Cardiac fibroblast (primary cell): ENCODE measurements around the gene RAB3C.

ENCODE experiments used
- DNase-seq, 2 donors: peaks; one replicate each; pipeline versions ENCODE4 v3.0.0 to v3.0.0-alpha.2; 2010; ENCODE audit warnings: low read depth in 2 of 2
- H3K4me3 ChIP-seq, 2 donors: replicated peaks in 1 of 2; 1 replicate in 1 of 2; 2 replicates in 1 of 2; pipeline ENCODE4 v1.5.1; 2011; ENCODE audit warnings: low read depth in 2 of 2, low read length in 2 of 2, mild to moderate bottlenecking in 2 of 2, moderate library complexity in 1 of 2
- CTCF ChIP-seq: IDR thresholded peaks from one replicate; pipeline ENCODE4 v1.5.1; 2011; ENCODE audit warnings: low read depth, mild to moderate bottlenecking, low read length, inconsistent platforms

RAB3C gene

GRCh38 chr5:58615972-58616371 lies 33.1 kb downstream of the RAB3C start:
- no peak for TF ChIP-seq CTCF
- no peak for DNase-seq
- H3K4me3 ChIP-seq = no peak overlapping the region

GRCh38 chr5:58617241-58617640 lies 34.4 kb downstream of the RAB3C start:
- DNase-seq = no peak
- no peak for TF ChIP-seq CTCF
- H3K4me3 ChIP-seq = no peak overlapping the region

GRCh38 chr5:58620336-58620735 lies 37.5 kb downstream of the RAB3C start:
- no peak for TF ChIP-seq CTCF
- DNase-seq = no peak
- H3K4me3 ChIP-seq = no peak overlapping the region

- no peak for DNase-seq
- TF ChIP-seq CTCF = no peak
- H3K4me3 ChIP-seq = no peak overlapping the region
These were observed 40.3 kb downstream of the RAB3C start for GRCh38 chr5:58622936-58623871.

- no peak for TF ChIP-seq CTCF
- no peak for DNase-seq
- no peak overlapping the region for H3K4me3 ChIP-seq
These were observed 45.8 kb downstream of the RAB3C start for GRCh38 chr5:58628626-58629025.

GRCh38 chr5:58629271-58630159 lies 46.6 kb downstream of the RAB3C start:
- no peak for TF ChIP-seq CTCF
- H3K4me3 ChIP-seq = no peak overlapping the region
- no peak for DNase-seq
